GM10248 (cell line): Measurements from ENCODE around the gene VPS4A.

Source experiments
- CTCF ChIA-PET: fragments of 300-600 bp; sonication (Branson Sonifier 250); formaldehyde crosslinking; extraction: SDS; loops from one replicate; lab custom pipeline; 2021; ENCODE audit warnings: antibody characterized with exemption; lab: Yijun Ruan, JAX
- POLR2A ChIA-PET: fragments of 350-650 bp; sonication (Branson Sonifier 250); formaldehyde crosslinking; extraction: SDS; loops from one replicate; lab custom pipeline; 2020; ENCODE audit warnings: antibody characterized with exemption; lab: Yijun Ruan, JAX
- DNase-seq: peaks from one replicate; pipeline ENCODE4 v3.0.0; 2012; ENCODE audit errors: extremely low spot score
- CTCF ChIP-seq: IDR thresholded peaks from 2 replicates; pipeline ENCODE4 v1.5.1; 2012; ENCODE audit warnings: mild to moderate bottlenecking, low read depth; ENCODE audit errors: extremely low read depth, missing control alignments, control extremely low read depth

The VPS4A gene

DNA sequence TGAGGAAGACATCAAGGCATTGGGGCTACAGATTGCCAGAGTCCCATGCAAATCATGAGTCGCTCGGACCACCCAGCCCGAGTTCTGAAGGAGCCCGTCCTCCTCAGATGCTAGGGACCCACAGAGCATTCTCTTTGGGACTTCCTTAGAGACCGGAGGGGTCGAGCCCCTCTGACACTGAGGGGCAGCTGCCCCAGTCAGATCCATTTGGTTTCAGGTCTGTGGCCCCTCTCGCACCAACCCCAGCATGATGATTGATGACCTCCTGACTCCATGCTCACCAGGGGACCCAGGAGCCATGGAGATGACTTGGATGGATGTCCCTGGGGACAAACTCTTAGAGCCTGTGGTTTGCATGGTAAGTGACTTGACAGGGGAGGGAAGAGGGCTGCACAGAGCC lies 11.2 kb downstream of the VPS4A start:
- TF ChIP-seq CTCF: no peak
- POLR2A ChIA-PET: no interaction called here
- CTCF ChIA-PET: interaction anchor here (1.7 kb wide), 1 partner anchor 10 kb away, joined by 5 read pairs; no protein-coding TSS in a partner anchor
- no peak for DNase-seq

- no peak for DNase-seq
- POLR2A ChIA-PET: no interaction called here
- TF ChIP-seq CTCF: no peak
- CTCF ChIA-PET: interaction anchor here (1.0 to 1.7 kb wide), 2 partner anchors 11 to 13 kb away, joined by 3 to 5 read pairs; no protein-coding TSS in a partner anchor
These were observed 12.3 kb downstream of the VPS4A start for GRCh38 chr16:69323415-69323814.

DNA sequence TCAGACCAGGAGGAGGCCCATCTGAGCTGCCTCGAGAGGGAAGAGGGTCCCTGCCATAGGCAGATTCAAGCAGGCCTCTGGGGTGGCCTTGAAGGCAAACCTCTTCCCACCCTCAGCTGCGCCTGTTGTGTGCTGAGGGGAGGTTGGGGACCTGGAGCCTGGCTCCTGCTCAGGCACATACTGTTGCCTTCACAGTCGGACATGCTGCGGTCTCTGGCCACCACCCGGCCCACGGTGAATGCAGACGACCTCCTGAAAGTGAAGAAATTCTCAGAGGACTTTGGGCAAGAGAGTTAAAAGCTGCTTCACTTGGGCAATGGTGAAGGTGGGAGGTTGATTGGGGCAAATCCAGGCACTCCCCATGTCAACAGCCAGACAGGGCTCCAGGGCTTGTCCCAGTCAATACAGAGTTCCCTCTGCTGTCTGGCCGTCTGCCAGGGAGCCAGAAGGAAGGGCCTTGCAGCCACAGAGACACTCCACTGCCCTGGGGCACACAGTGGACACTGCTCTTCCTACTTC lies 12.9 kb downstream of the VPS4A start:
- no peak for TF ChIP-seq CTCF
- no peak for DNase-seq
- POLR2A ChIA-PET: no interaction called here
- CTCF ChIA-PET: interaction anchor here (0.9 kb wide), 1 partner anchor 12 kb away, joined by 3 read pairs; no protein-coding TSS in a partner anchor

DNA sequence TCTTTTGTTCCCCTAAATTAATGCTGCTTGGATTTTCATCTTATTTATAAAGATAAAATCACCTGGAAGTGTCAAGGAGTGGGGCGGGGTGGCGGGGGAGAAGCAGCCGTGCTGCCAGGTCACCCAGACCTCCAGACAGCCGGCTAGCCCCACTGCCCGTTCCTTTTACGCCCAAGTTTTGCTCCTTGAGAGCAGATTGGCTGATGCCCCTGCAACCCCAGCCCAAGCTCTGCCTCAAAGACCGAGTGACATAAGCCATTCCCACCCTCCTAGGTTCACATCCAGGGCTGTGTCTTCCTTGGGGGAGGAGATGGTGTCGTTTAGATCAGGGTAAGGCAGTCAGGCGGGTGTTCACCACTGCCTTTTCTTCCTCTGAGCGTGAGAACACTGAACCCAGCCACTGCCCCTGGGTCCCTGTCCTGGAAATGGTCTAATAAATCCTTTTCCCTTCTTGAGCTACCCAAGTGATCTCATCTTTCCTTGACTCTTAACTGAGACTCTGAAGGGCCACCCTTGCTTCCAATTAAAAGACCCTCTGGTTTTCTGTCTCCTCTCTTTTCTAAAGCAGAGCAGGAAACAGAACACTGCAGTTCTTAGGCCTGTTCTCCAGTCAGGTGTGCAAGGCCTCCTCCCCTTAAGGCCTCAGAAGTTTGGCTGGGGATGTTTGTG lies 13.6 kb downstream of the VPS4A start:
- TF ChIP-seq CTCF: no peak
- POLR2A ChIA-PET: no interaction called here

GRCh38 chr16:69325784-69326171 lies 14.6 kb downstream of the VPS4A start:
- DNase-seq: no peak
- TF ChIP-seq CTCF: no peak
- CTCF ChIA-PET: interaction anchor here (1.1 to 2.9 kb wide), 6 partner anchors 10 to 15 kb away, joined by 4 to 7 read pairs (median 6); no protein-coding TSS in a partner anchor
- POLR2A ChIA-PET: interaction anchor here (0.6 kb wide), 1 partner anchor 348 kb away, joined by 5 read pairs; no protein-coding TSS in a partner anchor

More for the DNA sequence above, 13.6 kb downstream of the VPS4A start:
- no peak for DNase-seq
- CTCF ChIA-PET: interaction anchor here (0.9 to 2.9 kb wide), 2 partner anchors 11 to 12 kb away, joined by 3 to 7 read pairs; no protein-coding TSS in a partner anchor

GRCh38 chr16:69326172-69326873 lies 15.2 kb downstream of the VPS4A start:
- no peak for DNase-seq
- POLR2A ChIA-PET: interaction anchor here (0.7 kb wide), 2 partner anchors 11 to 424 kb away, joined by 4 to 8 read pairs; no protein-coding TSS in a partner anchor
- CTCF ChIA-PET: interaction anchor here (0.7 to 2.9 kb wide), 7 partner anchors 10 to 14 kb away, joined by 3 to 7 read pairs (median 5); no protein-coding TSS in a partner anchor
- no peak for TF ChIP-seq CTCF
